ENCODE data around the gene TTLL3. TPM values are rescaled to one million over a fixed set of nuclear protein-coding genes. Genes with fewer than 3 reads are reported as not detected.

TTLL3 gene
- total and polyA plus RNA-seq, 2 of the 13 experiments (the other 11 are each of a cell fraction or from before 2014, with no cell fraction given) = 9.5 to 51.2 TPM

DNA sequence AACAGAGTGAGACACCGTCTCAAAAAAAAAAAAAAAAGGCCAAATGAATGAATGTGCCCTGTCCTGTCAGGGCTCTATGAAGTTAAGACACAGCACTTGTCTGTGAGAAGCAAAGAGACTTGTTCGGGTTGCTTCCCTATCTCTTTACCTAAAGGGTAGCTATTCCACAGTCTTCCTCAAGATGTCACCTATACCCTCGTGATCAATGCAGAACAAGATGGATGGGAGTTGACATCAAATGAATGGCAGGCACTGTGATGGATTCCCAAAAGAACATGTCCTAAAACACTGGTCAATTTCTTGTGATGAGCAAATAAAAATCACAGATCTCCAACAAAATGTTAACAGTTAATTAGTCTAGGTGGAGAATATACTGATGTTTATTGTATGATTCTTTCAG, 27.3 kb upstream of the TTLL3 start:
- 69% methylated on average over 3 of the region's 3 CpGs for WGBS (ENCODE audit: low lambda C conversion rate)
- Histone ChIP-seq H3K27ac (ENCODE audit: extremely low read length, insufficient read depth, low read length) (no peak overlapping the region), H3K4me2 (ENCODE audit: low read depth, low read length) (no peak overlapping the region), H3K4me3 (replicated peaks in 1 of 3; ENCODE audit: insufficient read depth in 1 of 3, low read depth in 2 of 3, low read length in 3 of 3) (no peak overlapping the region), H3K79me2 (ENCODE audit: insufficient read depth, low read length) (no peaks in the 10 kb centered on the region), H2AFZ (ENCODE audit: low read length) (no peak overlapping the region), H3K4me1 (ENCODE audit: insufficient read depth, low read length) (peaks cover 16% of the 10 kb centered on the region), H3K9ac (ENCODE audit: insufficient read depth, low read depth, low read length) (no peak overlapping the region), H3K36me3 (replicated peaks in 1 of 2; ENCODE audit: control insufficient read depth in 1 of 2, insufficient read depth in 2 of 2, low read length in 2 of 2) (peaks cover 22 to 52% of the 10 kb centered on the region in 2 experiments), H3K9me3 (ENCODE audit: low read length) (no peaks in the 10 kb centered on the region), H3K27me3 (ENCODE audit: control insufficient read depth in 1 of 2, insufficient read depth in 2 of 2, low read length in 2 of 2) (no peaks in the 10 kb centered on the region), H4K20me1 (ENCODE audit: insufficient read depth, low read length) (no peaks in the 10 kb centered on the region)
- FAIRE-seq (peak; percentile 67), DNase-seq (ENCODE audit: low spot score) (no peak), ATAC-seq (0 out of 3 replicates have a peak, but pooled peaks have one; percentile 12)
- POLR2A ChIA-PET = interaction anchor here (1.2 to 2.5 kb wide), 2 partner anchors 10 to 119 kb away, joined by 4 to 15 read pairs; partner anchors contain the start of genes ARPC4 and TADA3
- intact Hi-C loops (cut with micrococcal nuclease; ENCODE audit: unreplicated experiment) = no loop called here
- in situ Hi-C loops (cut with HindIII; ENCODE audit: extremely low pct_ligation_motif_present, low pct_unique_long_range_greater_than_20kb) = no loop called here
- CTCF ChIA-PET (ENCODE audit: low intra/inter-chr PET ratio, low total read pairs) = no interaction called here
- BruUV-seq (replicated peaks) = no TSS peak
- TF ChIP-seq, protein P1, sequence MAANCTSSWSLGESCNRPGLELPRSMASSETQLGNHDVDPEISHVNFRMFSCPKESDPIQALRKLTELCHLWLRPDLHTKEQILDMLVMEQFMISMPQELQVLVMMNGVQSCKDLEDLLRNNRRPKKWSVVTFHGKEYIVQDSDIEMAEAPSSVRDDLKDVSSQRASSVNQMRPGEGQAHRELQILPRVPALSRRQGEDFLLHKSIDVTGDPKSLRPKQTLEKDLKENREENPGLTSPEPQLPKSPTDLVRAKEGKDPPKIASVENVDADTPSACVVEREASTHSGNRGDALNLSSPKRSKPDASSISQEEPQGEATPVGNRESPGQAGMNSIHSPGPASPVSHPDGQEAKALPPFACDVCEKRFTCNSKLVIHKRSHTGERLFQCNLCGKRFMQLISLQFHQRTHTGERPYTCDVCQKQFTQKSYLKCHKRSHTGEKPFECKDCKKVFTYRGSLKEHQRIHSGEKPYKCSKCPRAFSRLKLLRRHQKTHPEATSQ (CRISPR knock-in tag; IDR thresholded peaks at IDR 0.05; ENCODE audit: borderline replicate concordance) = no peak
- TF ChIP-seq HOXA5 (CRISPR knock-in tag; IDR thresholded peaks at IDR 0.05) (no peak), ZNF629 (CRISPR knock-in tag; conservative IDR thresholded peaks at IDR 0.05) (no peak), MBD4 (IDR thresholded peaks at IDR 0.05; ENCODE audit: borderline replicate concordance, low read length) (no peak), STAG1 (CRISPR knock-in tag; IDR thresholded peaks at IDR 0.05) (peak; percentile 57), ATF1 (CRISPR knock-in tag; IDR thresholded peaks at IDR 0.05) (no peak), PAF1 (CRISPR knock-in tag; IDR thresholded peaks at IDR 0.05) (no peak), ZNF44 (CRISPR knock-in tag; IDR thresholded peaks at IDR 0.05) (no peak), KDM3A (CRISPR knock-in tag; IDR thresholded peaks at IDR 0.05; ENCODE audit: low read depth) (no peak), ZNF367 (CRISPR knock-in tag; IDR thresholded peaks at IDR 0.05; ENCODE audit: borderline replicate concordance) (no peak), ZNF556 (CRISPR knock-in tag; IDR thresholded peaks at IDR 0.05; ENCODE audit: borderline replicate concordance) (no peak)
- TF ChIP-seq, protein P2, sequence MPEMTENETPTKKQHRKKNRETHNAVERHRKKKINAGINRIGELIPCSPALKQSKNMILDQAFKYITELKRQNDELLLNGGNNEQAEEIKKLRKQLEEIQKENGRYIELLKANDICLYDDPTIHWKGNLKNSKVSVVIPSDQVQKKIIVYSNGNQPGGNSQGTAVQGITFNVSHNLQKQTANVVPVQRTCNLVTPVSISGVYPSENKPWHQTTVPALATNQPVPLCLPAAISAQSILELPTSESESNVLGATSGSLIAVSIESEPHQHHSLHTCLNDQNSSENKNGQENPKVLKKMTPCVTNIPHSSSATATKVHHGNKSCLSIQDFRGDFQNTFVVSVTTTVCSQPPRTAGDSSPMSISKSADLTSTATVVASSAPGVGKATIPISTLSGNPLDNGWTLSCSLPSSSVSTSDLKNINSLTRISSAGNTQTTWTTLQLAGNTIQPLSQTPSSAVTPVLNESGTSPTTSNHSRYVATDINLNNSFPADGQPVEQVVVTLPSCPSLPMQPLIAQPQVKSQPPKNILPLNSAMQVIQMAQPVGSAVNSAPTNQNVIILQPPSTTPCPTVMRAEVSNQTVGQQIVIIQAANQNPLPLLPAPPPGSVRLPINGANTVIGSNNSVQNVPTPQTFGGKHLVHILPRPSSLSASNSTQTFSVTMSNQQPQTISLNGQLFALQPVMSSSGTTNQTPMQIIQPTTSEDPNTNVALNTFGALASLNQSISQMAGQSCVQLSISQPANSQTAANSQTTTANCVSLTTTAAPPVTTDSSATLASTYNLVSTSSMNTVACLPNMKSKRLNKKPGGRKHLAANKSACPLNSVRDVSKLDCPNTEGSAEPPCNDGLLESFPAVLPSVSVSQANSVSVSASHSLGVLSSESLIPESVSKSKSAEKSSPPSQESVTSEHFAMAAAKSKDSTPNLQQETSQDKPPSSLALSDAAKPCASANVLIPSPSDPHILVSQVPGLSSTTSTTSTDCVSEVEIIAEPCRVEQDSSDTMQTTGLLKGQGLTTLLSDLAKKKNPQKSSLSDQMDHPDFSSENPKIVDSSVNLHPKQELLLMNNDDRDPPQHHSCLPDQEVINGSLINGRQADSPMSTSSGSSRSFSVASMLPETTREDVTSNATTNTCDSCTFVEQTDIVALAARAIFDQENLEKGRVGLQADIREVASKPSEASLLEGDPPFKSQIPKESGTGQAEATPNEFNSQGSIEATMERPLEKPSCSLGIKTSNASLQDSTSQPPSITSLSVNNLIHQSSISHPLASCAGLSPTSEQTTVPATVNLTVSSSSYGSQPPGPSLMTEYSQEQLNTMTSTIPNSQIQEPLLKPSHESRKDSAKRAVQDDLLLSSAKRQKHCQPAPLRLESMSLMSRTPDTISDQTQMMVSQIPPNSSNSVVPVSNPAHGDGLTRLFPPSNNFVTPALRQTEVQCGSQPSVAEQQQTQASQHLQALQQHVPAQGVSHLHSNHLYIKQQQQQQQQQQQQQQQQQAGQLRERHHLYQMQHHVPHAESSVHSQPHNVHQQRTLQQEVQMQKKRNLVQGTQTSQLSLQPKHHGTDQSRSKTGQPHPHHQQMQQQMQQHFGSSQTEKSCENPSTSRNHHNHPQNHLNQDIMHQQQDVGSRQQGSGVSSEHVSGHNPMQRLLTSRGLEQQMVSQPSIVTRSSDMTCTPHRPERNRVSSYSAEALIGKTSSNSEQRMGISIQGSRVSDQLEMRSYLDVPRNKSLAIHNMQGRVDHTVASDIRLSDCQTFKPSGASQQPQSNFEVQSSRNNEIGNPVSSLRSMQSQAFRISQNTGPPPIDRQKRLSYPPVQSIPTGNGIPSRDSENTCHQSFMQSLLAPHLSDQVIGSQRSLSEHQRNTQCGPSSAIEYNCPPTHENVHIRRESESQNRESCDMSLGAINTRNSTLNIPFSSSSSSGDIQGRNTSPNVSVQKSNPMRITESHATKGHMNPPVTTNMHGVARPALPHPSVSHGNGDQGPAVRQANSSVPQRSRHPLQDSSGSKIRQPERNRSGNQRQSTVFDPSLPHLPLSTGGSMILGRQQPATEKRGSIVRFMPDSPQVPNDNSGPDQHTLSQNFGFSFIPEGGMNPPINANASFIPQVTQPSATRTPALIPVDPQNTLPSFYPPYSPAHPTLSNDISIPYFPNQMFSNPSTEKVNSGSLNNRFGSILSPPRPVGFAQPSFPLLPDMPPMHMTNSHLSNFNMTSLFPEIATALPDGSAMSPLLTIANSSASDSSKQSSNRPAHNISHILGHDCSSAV (CRISPR knock-in tag; IDR thresholded peaks at IDR 0.05; ENCODE audit: borderline replicate concordance) = no peak
- TF ChIP-seq, protein P3, sequence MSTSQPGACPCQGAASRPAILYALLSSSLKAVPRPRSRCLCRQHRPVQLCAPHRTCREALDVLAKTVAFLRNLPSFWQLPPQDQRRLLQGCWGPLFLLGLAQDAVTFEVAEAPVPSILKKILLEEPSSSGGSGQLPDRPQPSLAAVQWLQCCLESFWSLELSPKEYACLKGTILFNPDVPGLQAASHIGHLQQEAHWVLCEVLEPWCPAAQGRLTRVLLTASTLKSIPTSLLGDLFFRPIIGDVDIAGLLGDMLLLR (CRISPR knock-in tag; IDR thresholded peaks at IDR 0.05) = no peak

Data from HepG2 (cell line).